ENCODE data around the gene RTEL1.

The RTEL1 gene

GRCh38 chr20:63701051-63701328 lies 42.9 kb downstream of the RTEL1 start:
- no peak for ATAC-seq (ENCODE audit: insufficient read depth, low read depth)
- H3K4me3 ChIP-seq (ENCODE audit: low read depth in 1 of 2, low read length in 2 of 2), result no peak overlapping the region
- peaks cover 9% of the 10 kb centered on the region for H3K4me1 ChIP-seq (ENCODE audit: insufficient read depth, low read length)
- H3K9ac ChIP-seq (ENCODE audit: low read depth, low read length), result no peak overlapping the region
- no peak for DNase-seq
- no peaks in the 10 kb centered on the region for H3K27me3 ChIP-seq (ENCODE audit: insufficient read depth, low read length, poor library complexity)
- no peak for TF ChIP-seq EZH2 (IDR thresholded peaks at IDR 0.05; ENCODE audit: borderline replicate concordance, low read depth, low read length, severe bottlenecking)
- TF ChIP-seq CTCF (IDR thresholded peaks at IDR 0.05; ENCODE audit: borderline replicate concordance, extremely low read depth, low read length, poor library complexity, severe bottlenecking), result no peak
- no peak overlapping the region for H3K4me2 ChIP-seq (ENCODE audit: insufficient read depth, low read length)
- peaks cover 73% of the 10 kb centered on the region for H4K20me1 ChIP-seq (ENCODE audit: insufficient read depth, low read length)
- no peak overlapping the region for H2AFZ ChIP-seq (ENCODE audit: low read depth, low read length)
- H3K36me3 ChIP-seq (ENCODE audit: insufficient read depth, low read length), result peaks cover 68% of the 10 kb centered on the region
- H3K27ac ChIP-seq (ENCODE audit: low read length), result no peak overlapping the region
- H3K79me2 ChIP-seq (ENCODE audit: insufficient read depth, low read length), result peaks cover 15% of the 10 kb centered on the region
- H3K9me3 ChIP-seq (ENCODE audit: insufficient read depth, low read length, severe bottlenecking), result no peaks in the 10 kb centered on the region

- no peak overlapping the region for H3K27ac ChIP-seq (ENCODE audit: low read length)
- no peak overlapping the region for H3K4me2 ChIP-seq (ENCODE audit: insufficient read depth, low read length)
- no peaks in the 10 kb centered on the region for H3K27me3 ChIP-seq (ENCODE audit: insufficient read depth, low read length, poor library complexity)
- no peaks in the 10 kb centered on the region for H3K9me3 ChIP-seq (ENCODE audit: insufficient read depth, low read length, severe bottlenecking)
- no peak overlapping the region for H3K4me3 ChIP-seq (ENCODE audit: low read depth in 1 of 2, low read length in 2 of 2)
- ATAC-seq (ENCODE audit: insufficient read depth, low read depth) (no peak), DNase-seq (no peak)
- H3K79me2 ChIP-seq (ENCODE audit: insufficient read depth, low read length), result peaks cover 20% of the 10 kb centered on the region
- peaks cover 13% of the 10 kb centered on the region for H3K4me1 ChIP-seq (ENCODE audit: insufficient read depth, low read length)
- peaks cover 70% of the 10 kb centered on the region for H3K36me3 ChIP-seq (ENCODE audit: insufficient read depth, low read length)
- H4K20me1 ChIP-seq (ENCODE audit: insufficient read depth, low read length), result peaks cover 75% of the 10 kb centered on the region
- no peak overlapping the region for H2AFZ ChIP-seq (ENCODE audit: low read depth, low read length)
- no peak for TF ChIP-seq CTCF (IDR thresholded peaks at IDR 0.05; ENCODE audit: borderline replicate concordance, extremely low read depth, low read length, poor library complexity, severe bottlenecking)
- TF ChIP-seq EZH2 (IDR thresholded peaks at IDR 0.05; ENCODE audit: borderline replicate concordance, low read depth, low read length, severe bottlenecking), result no peak
- H3K9ac ChIP-seq (ENCODE audit: low read depth, low read length), result no peak overlapping the region
Measured at GRCh38 chr20:63701329-63702035, 43.4 kb downstream of the RTEL1 start.

- peaks cover 80% of the 10 kb centered on the region for H4K20me1 ChIP-seq (ENCODE audit: insufficient read depth, low read length)
- H3K27me3 ChIP-seq (ENCODE audit: insufficient read depth, low read length, poor library complexity), result no peaks in the 10 kb centered on the region
- H3K36me3 ChIP-seq (ENCODE audit: insufficient read depth, low read length), result peaks cover 71% of the 10 kb centered on the region
- H2AFZ ChIP-seq (ENCODE audit: low read depth, low read length), result no peak overlapping the region
- DNase-seq, result no peak
- no peak overlapping the region for H3K4me2 ChIP-seq (ENCODE audit: insufficient read depth, low read length)
- no peak overlapping the region for H3K4me3 ChIP-seq (ENCODE audit: low read depth in 1 of 2, low read length in 2 of 2)
- TF ChIP-seq CTCF (IDR thresholded peaks at IDR 0.05; ENCODE audit: borderline replicate concordance, extremely low read depth, low read length, poor library complexity, severe bottlenecking) (no peak), EZH2 (IDR thresholded peaks at IDR 0.05; ENCODE audit: borderline replicate concordance, low read depth, low read length, severe bottlenecking) (no peak)
- H3K9ac ChIP-seq (ENCODE audit: low read depth, low read length), result no peak overlapping the region
- H3K9me3 ChIP-seq (ENCODE audit: insufficient read depth, low read length, severe bottlenecking), result no peaks in the 10 kb centered on the region
- peaks cover 20% of the 10 kb centered on the region for H3K4me1 ChIP-seq (ENCODE audit: insufficient read depth, low read length)
- ATAC-seq (ENCODE audit: insufficient read depth, low read depth), result no peak
- no peak overlapping the region for H3K27ac ChIP-seq (ENCODE audit: low read length)
- peaks cover 26% of the 10 kb centered on the region for H3K79me2 ChIP-seq (ENCODE audit: insufficient read depth, low read length)
Measured at GRCh38 chr20:63702036-63702665, 44.0 kb downstream of the RTEL1 start.

All from DND-41 (cell line).